IMR-90 (cell line): ENCODE results near the gene SLC9C2. TPM values are rescaled to one million over a fixed set of nuclear protein-coding genes. Genes with fewer than 3 reads are reported as not detected.

Source experiments
- ATAC-seq: fragments of 200-7000 bp; cut with Tn5 transposase; 2 replicates; pipeline ENCODE4 v1.9.1; 2020; ENCODE audit warnings: low read depth, mild to moderate bottlenecking, moderate library complexity
- BruUV-seq: library from RNA; stranded (reverse); fragments of 400-500 nt; replicated peaks from 2 replicates; lab custom pipeline; 2021; lab: Mats Ljungman, UMichigan
- CTCF ChIA-PET: fragments of 300-600 bp; formaldehyde crosslinking; extraction: SDS; loops from one replicate; lab custom pipeline; 2021; ENCODE audit warnings: antibody characterized with exemption; lab: Yijun Ruan, JAX
- POLR2A ChIA-PET: fragments of 300-600 bp; sonication (Branson Sonifier 250); formaldehyde crosslinking; loops from one replicate; lab custom pipeline; 2022; ENCODE audit warnings: antibody characterized with exemption; ENCODE audit not compliant: unreplicated experiment; lab: Charles Lee
- DNase-seq: peaks from one replicate; pipeline ENCODE4 v3.0.0; 2013
- H2AFZ ChIP-seq: replicated peaks from 2 replicates; pipeline ENCODE3; 2013; ENCODE audit warnings: low read length, mild to moderate bottlenecking; ENCODE audit not compliant: poor library complexity
- H2AK5ac ChIP-seq: 2 replicates; pipeline ENCODE4 v1.6.1; 2013; ENCODE audit warnings: low read depth, low read length, inconsistent platforms
- H2AK9ac ChIP-seq: replicated peaks from 2 replicates; pipeline ENCODE3; 2013; ENCODE audit warnings: mild to moderate bottlenecking, low read depth, low read length, moderate library complexity; ENCODE audit not compliant: poor library complexity
- H2BK120ac ChIP-seq: 2 replicates; pipeline ENCODE4 v1.6.1; 2013; ENCODE audit warnings: low read depth, low read length, inconsistent platforms
- H2BK15ac ChIP-seq: 3 replicates; pipeline ENCODE4 v1.6.1; 2013; ENCODE audit warnings: low read depth, low read length, inconsistent platforms
- H2BK20ac ChIP-seq: 2 replicates; pipeline ENCODE4 v1.6.1; 2013; ENCODE audit warnings: low read depth, mild to moderate bottlenecking, inconsistent platforms, low read length, moderate library complexity
- H2BK5ac ChIP-seq: 2 replicates; pipeline ENCODE4 v1.6.1; 2013; ENCODE audit warnings: mild to moderate bottlenecking, low read depth, low read length, inconsistent platforms; ENCODE audit not compliant: poor library complexity, severe bottlenecking
- H3K14ac ChIP-seq: replicated peaks from 2 replicates; pipeline ENCODE4 v1.6.1; 2013; ENCODE audit warnings: low read depth, low read length, inconsistent platforms
- H3K18ac ChIP-seq: 2 replicates; pipeline ENCODE4 v1.6.1; 2013; ENCODE audit warnings: low read depth, low read length, control low read depth
- H3K23ac ChIP-seq: 2 replicates; pipeline ENCODE4 v1.6.1; 2013; ENCODE audit warnings: low read depth, low read length, inconsistent platforms
- H3K27ac ChIP-seq: 2 replicates; pipeline ENCODE4 v1.5.1; 2013; ENCODE audit warnings: mild to moderate bottlenecking, control low read depth, low read length; ENCODE audit not compliant: insufficient read depth
- H3K27me3 ChIP-seq: 2 replicates; pipeline ENCODE4 v1.6.1; 2013; ENCODE audit warnings: low read length; ENCODE audit not compliant: control insufficient read depth, insufficient read depth
- H3K36me3 ChIP-seq: 2 replicates; pipeline ENCODE4 v1.6.1; 2013; ENCODE audit warnings: low read length, mixed read lengths; ENCODE audit not compliant: control insufficient read depth, insufficient read depth
- H3K4ac ChIP-seq: 2 replicates; pipeline ENCODE4 v1.6.1; 2013; ENCODE audit warnings: low read depth, low read length, inconsistent platforms
- H3K4me1 ChIP-seq: 2 replicates; pipeline ENCODE4 v1.6.1; 2013; ENCODE audit warnings: low read length, mixed read lengths; ENCODE audit not compliant: control insufficient read depth, insufficient read depth
- H3K4me2 ChIP-seq: 2 replicates; pipeline ENCODE4 v1.6.1; 2013; ENCODE audit warnings: low read depth, mild to moderate bottlenecking, control low read depth, low read length, moderate library complexity
- H3K4me3 ChIP-seq: 2 replicates; pipeline ENCODE4 v1.5.1; 2013; ENCODE audit warnings: low read depth, mild to moderate bottlenecking, control low read depth, low read length, moderate library complexity; ENCODE audit not compliant: insufficient read depth
- H3K56ac ChIP-seq: 2 replicates; pipeline ENCODE4 v1.6.1; 2013; ENCODE audit warnings: low read length, inconsistent platforms; ENCODE audit not compliant: insufficient read depth; ENCODE audit errors: extremely low read depth
- H3K79me1 ChIP-seq, 2 experiments: 2 replicates each; pipeline ENCODE4 v1.6.1; 2013; ENCODE audit warnings: low read length in 2 of 2, inconsistent platforms in 1 of 2, low read depth in 1 of 2
- H3K9ac ChIP-seq: 2 replicates; pipeline ENCODE4 v1.6.1; 2013; ENCODE audit warnings: low read depth, low read length, control low read depth
- H3K9me1 ChIP-seq: 2 replicates; pipeline ENCODE4 v1.6.1; 2013; ENCODE audit warnings: low read length, inconsistent platforms; ENCODE audit not compliant: insufficient read depth
- H3K9me3 ChIP-seq: 2 replicates; pipeline ENCODE4 v1.6.1; 2013; ENCODE audit warnings: low read length; ENCODE audit not compliant: control insufficient read depth, insufficient read depth
- H4K20me1 ChIP-seq: 2 replicates; pipeline ENCODE4 v1.6.1; 2013; ENCODE audit warnings: low read length, inconsistent platforms; ENCODE audit not compliant: insufficient read depth
- H4K5ac ChIP-seq: 2 replicates; pipeline ENCODE4 v1.6.1; 2013; ENCODE audit warnings: mild to moderate bottlenecking, low read depth, low read length, control low read depth
- H4K8ac ChIP-seq, 2 experiments: 2 replicates each; pipeline ENCODE4 v1.6.1; 2013; ENCODE audit warnings: low read depth in 2 of 2, low read length in 2 of 2, control low read depth in 1 of 2, inconsistent platforms in 1 of 2
- H4K91ac ChIP-seq: 2 replicates; pipeline ENCODE4 v1.6.1; 2013; ENCODE audit warnings: low read depth, low read length, inconsistent platforms; ENCODE audit not compliant: insufficient read depth
- BHLHE40 ChIP-seq: fragments of 150-350 bp; IDR thresholded peaks from 2 replicates; pipeline ENCODE4 v1.6.1; 2016; ENCODE audit warnings: mild to moderate bottlenecking, low read depth, low read length
- CHD1 ChIP-seq: IDR thresholded peaks from 2 replicates; pipeline ENCODE4 v1.6.1; 2012; ENCODE audit warnings: low read depth, low read length, improper control_type of control experiment
- FOS ChIP-seq: fragments of 150-350 bp; IDR thresholded peaks from 2 replicates; pipeline ENCODE4 v1.6.1; 2016; ENCODE audit warnings: low read depth, low read length
- MAFK ChIP-seq: IDR thresholded peaks from 2 replicates; pipeline ENCODE4 v1.6.1; 2012; ENCODE audit warnings: low read depth, low read length, improper control_type of control experiment
- MXI1 ChIP-seq: IDR thresholded peaks from 2 replicates; pipeline ENCODE4 v1.6.1; 2012; ENCODE audit warnings: low read depth, mild to moderate bottlenecking, low read length, moderate library complexity, borderline replicate concordance
- NFE2L2 ChIP-seq: fragments of 150-350 bp; IDR thresholded peaks from 2 replicates; pipeline ENCODE4 v1.6.1; 2016; ENCODE audit warnings: low read depth, mild to moderate bottlenecking, low read length
- POLR2A ChIP-seq: IDR thresholded peaks from 2 replicates; pipeline ENCODE4 v1.6.1; 2012; ENCODE audit warnings: mild to moderate bottlenecking, low read depth, low read length
- RCOR1 ChIP-seq: IDR thresholded peaks from 2 replicates; pipeline ENCODE4 v1.6.1; 2012; ENCODE audit warnings: mild to moderate bottlenecking, low read length, improper control_type of control experiment; ENCODE audit not compliant: insufficient replicate concordance
- SMC3 ChIP-seq: fragments of 150-350 bp; IDR thresholded peaks from 2 replicates; pipeline ENCODE4 v1.6.1; 2016; ENCODE audit warnings: low read depth, mild to moderate bottlenecking, antibody characterized with exemption, low read length, moderate library complexity
- USF2 ChIP-seq: fragments of 150-350 bp; IDR thresholded peaks from 2 replicates; pipeline ENCODE4 v1.6.1; 2017; ENCODE audit warnings: mild to moderate bottlenecking, antibody characterized with exemption, low read length, low read depth
- WGBS, 2 experiments: methylation state at CpG; one replicate each; pipeline versions ENCODE4 v1.1.5 to v1.1.7; 2013; ENCODE audit warnings: missing lambda C conversion rate in 2 of 2; ENCODE audit not compliant: insufficient read length in 1 of 2; ENCODE audit errors: extremely low coverage in 2 of 2; 5-methylcytosine and 5-hydroxymethylcytosine counted together
- dilution Hi-C: fragments of 300-500 bp; cut with HindIII; formaldehyde crosslinking; loops from one replicate; pipeline ENCODE4 v1.14.3; 2018; ENCODE audit warnings: low sequenced_read_pairs; ENCODE audit not compliant: unreplicated experiment
- in situ Hi-C: fragments of 300-500 bp; cut with MboI; formaldehyde crosslinking; loops from 3 replicates; pipeline ENCODE4 v1.14.3; 2019; ENCODE audit warnings: low sequenced_read_pairs, inconsistent platforms, mixed read lengths
- intact Hi-C: fragments of 100-400 bp; cut with micrococcal nuclease; formaldehyde crosslinking; loops from 2 replicates; pipeline ENCODE4 v1.10.0; 2022
- polyA plus RNA-seq, 3 experiments: library from polyadenylated mRNA; depleted of rRNA; stranded (reverse); fragments of >200 nt; gene quantifications; 2 replicates each; pipeline ENCODE4 v1.2.3, GENCODE V29; 2012; ENCODE audit warnings: low replicate concordance in 1 of 3
- total RNA-seq: library from RNA; depleted of rRNA; stranded (reverse); fragments of >200 nt; gene quantifications from 2 replicates; pipeline ENCODE4 v1.2.3, GENCODE V29; 2012
- TF ChIP-seq, protein P1 (sequence below): fragments of 150-350 bp; IDR thresholded peaks from 2 replicates; pipeline ENCODE4 v1.6.1; 2016; ENCODE audit warnings: low read depth, mild to moderate bottlenecking, low read length, moderate library complexity, borderline replicate concordance
- TF ChIP-seq, protein P2 (sequence below): conservative IDR thresholded peaks from 2 replicates; pipeline ENCODE4 v1.5.1; 2012; ENCODE audit warnings: mild to moderate bottlenecking, low read depth, low read length, improper control_type of control experiment

SLC9C2 gene
- total and polyA plus RNA-seq, 2 of the 4 experiments (the other 2 are of a cell fraction), result not detected

GRCh38 chr1:173580658-173581057 is 22.2 kb downstream of the SLC9C2 start:
- WGBS, 2 experiments, result 67% methylated on average over 1 of the region's 3 CpGs; no CpG with 5 or more reads in 1 of the 2 experiments

More at GRCh38 chr1:173580658-173581057, 22.2 kb downstream of the SLC9C2 start:
- H2BK5ac ChIP-seq, result no peak overlapping the region
- no peak for TF ChIP-seq CHD1
- no peak for TF ChIP-seq MXI1
- TF ChIP-seq SMC3, result no peak
- TF ChIP-seq FOS, result no peak
- no peak for TF ChIP-seq USF2
- TF ChIP-seq NFE2L2, result no peak
- TF ChIP-seq MAFK, result no peak
- TF ChIP-seq, protein P1, sequence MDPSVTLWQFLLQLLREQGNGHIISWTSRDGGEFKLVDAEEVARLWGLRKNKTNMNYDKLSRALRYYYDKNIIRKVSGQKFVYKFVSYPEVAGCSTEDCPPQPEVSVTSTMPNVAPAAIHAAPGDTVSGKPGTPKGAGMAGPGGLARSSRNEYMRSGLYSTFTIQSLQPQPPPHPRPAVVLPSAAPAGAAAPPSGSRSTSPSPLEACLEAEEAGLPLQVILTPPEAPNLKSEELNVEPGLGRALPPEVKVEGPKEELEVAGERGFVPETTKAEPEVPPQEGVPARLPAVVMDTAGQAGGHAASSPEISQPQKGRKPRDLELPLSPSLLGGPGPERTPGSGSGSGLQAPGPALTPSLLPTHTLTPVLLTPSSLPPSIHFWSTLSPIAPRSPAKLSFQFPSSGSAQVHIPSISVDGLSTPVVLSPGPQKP, result no peak
- TF ChIP-seq, protein P2, sequence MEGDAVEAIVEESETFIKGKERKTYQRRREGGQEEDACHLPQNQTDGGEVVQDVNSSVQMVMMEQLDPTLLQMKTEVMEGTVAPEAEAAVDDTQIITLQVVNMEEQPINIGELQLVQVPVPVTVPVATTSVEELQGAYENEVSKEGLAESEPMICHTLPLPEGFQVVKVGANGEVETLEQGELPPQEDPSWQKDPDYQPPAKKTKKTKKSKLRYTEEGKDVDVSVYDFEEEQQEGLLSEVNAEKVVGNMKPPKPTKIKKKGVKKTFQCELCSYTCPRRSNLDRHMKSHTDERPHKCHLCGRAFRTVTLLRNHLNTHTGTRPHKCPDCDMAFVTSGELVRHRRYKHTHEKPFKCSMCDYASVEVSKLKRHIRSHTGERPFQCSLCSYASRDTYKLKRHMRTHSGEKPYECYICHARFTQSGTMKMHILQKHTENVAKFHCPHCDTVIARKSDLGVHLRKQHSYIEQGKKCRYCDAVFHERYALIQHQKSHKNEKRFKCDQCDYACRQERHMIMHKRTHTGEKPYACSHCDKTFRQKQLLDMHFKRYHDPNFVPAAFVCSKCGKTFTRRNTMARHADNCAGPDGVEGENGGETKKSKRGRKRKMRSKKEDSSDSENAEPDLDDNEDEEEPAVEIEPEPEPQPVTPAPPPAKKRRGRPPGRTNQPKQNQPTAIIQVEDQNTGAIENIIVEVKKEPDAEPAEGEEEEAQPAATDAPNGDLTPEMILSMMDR, result no peak
- no peak for TF ChIP-seq BHLHE40
- no peak for TF ChIP-seq RCOR1
- no peak for TF ChIP-seq POLR2A
- H3K4ac ChIP-seq, result no peak overlapping the region
- ATAC-seq, result no peak
- H4K20me1 ChIP-seq, result no peaks in the 10 kb centered on the region
- CTCF ChIA-PET, result interaction anchor here (1.2 kb wide), 1 partner anchor 18 kb away, joined by 4 read pairs; no protein-coding TSS in a partner anchor
- no peak overlapping the region for H2BK15ac ChIP-seq
- no peak overlapping the region for H4K5ac ChIP-seq
- H2BK120ac ChIP-seq, result no peak overlapping the region
- dilution Hi-C loops (no loop called here), intact Hi-C loops (no loop called here), in situ Hi-C loops (no loop called here)
- no peak for DNase-seq
- H3K36me3 ChIP-seq, result no peaks in the 10 kb centered on the region
- peaks cover 8% of the 10 kb centered on the region; the same call in 1 of the 2 replicates for H3K27me3 ChIP-seq
- H3K56ac ChIP-seq, result no peak overlapping the region
- no peak overlapping the region for H3K27ac ChIP-seq
- H2AK9ac ChIP-seq, result no peak overlapping the region
- no peak overlapping the region for H3K9ac ChIP-seq
- no peak overlapping the region for H4K91ac ChIP-seq
- H2AFZ ChIP-seq, result no peak overlapping the region
- no peak overlapping the region for H3K18ac ChIP-seq
- no peak overlapping the region for H3K23ac ChIP-seq
- no peaks in the 10 kb centered on the region for H3K9me1 ChIP-seq
- no peak overlapping the region for H2BK20ac ChIP-seq
- no peaks in the 10 kb centered on the region for H3K4me1 ChIP-seq
- no peak overlapping the region for H2AK5ac ChIP-seq
- H3K9me3 ChIP-seq, result no peaks in the 10 kb centered on the region
- POLR2A ChIA-PET, result no interaction called here
- H3K4me3 ChIP-seq, result no peak overlapping the region
- H3K4me2 ChIP-seq, result no peak overlapping the region
- H3K79me1 ChIP-seq, result no peaks in the 10 kb centered on the region
- H3K14ac ChIP-seq, result no peak overlapping the region
- no peak overlapping the region for H4K8ac ChIP-seq
- no TSS peak for BruUV-seq
